ENCODE measurements around the gene ADGRF5. TPM values are rescaled to one million over a fixed set of nuclear protein-coding genes. Genes with fewer than 3 reads are reported as not detected.

The ADGRF5 gene
- total RNA-seq, 4 donors from 2014 or later, result 30.4 to 144 (median 73.9) TPM

GRCh38 chr6:46848684-46849360 lies 72.9 kb downstream of the ADGRF5 start:
- TF ChIP-seq, protein P1, sequence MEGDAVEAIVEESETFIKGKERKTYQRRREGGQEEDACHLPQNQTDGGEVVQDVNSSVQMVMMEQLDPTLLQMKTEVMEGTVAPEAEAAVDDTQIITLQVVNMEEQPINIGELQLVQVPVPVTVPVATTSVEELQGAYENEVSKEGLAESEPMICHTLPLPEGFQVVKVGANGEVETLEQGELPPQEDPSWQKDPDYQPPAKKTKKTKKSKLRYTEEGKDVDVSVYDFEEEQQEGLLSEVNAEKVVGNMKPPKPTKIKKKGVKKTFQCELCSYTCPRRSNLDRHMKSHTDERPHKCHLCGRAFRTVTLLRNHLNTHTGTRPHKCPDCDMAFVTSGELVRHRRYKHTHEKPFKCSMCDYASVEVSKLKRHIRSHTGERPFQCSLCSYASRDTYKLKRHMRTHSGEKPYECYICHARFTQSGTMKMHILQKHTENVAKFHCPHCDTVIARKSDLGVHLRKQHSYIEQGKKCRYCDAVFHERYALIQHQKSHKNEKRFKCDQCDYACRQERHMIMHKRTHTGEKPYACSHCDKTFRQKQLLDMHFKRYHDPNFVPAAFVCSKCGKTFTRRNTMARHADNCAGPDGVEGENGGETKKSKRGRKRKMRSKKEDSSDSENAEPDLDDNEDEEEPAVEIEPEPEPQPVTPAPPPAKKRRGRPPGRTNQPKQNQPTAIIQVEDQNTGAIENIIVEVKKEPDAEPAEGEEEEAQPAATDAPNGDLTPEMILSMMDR (IDR thresholded peaks at IDR 0.05; ENCODE audit: low read depth), result no peak

- TF ChIP-seq, protein P1 (IDR thresholded peaks at IDR 0.05; ENCODE audit: low read depth), result no peak
These were observed 76.6 kb downstream of the ADGRF5 start for GRCh38 chr6:46845126-46845525.

- TF ChIP-seq, protein P1 (IDR thresholded peaks at IDR 0.05; ENCODE audit: low read depth), result no peak
These were observed 83.7 kb downstream of the ADGRF5 start for GRCh38 chr6:46838033-46838432.

DNA sequence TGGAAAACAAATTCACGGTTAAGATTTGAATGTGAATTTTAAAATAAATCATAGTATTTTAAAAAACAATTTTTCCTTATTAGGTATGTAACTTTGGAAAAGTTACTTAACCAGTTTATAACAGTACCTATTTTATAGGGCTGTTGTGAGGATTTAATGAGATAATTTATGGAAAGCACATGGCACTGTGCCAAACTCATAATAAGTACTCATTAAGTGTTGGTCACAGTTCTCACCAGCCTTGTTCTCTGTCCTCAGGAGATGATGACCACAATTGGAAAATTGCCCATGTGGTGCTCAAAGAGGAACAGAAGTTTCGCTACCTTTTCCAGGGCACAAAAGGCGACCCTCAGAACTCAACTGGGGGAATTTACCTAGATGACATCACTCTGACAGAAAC lies 88.9 kb downstream of the ADGRF5 start:
- TF ChIP-seq, protein P1 (IDR thresholded peaks at IDR 0.05; ENCODE audit: low read depth), result no peak

DNA sequence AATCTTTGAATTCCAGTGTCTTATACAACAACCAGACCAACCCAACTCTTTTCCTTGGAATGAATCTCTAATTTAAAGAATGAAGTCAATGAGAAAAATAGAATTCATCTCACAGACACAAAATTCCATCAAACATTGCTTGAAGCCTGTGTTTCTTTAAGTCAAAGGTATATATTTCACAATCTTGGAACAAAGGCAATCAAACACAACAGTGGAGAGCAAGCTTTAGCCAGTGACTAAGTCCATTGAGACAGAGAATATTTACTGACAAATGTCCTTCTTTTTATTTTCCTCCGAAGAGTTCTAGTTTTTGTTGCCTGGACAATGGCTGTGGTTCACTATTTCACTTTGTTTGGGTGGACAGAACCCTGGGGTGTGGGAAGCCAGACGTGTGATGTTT lies 92.8 kb downstream of the ADGRF5 start:
- TF ChIP-seq, protein P1 (IDR thresholded peaks at IDR 0.05; ENCODE audit: low read depth), result no peak

DNA sequence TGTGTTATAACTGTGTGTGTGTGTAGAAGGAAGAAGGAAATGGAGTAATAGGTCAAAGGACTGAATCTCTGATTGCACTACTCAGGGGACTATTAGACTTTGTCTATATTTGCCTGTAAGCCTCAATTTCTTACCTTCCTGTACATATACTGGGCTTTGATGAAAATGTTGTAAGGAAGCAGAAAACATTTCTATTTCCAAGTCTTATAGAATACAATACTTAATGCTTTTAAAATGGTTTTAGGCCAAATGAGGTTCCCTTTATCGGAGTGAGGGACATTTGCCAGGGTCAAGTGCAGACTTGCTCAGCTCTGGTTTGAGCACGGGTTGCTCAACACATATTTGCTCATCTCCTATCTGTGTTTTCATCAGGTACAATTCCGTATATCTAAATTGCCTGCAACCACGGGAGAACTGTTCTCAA lies 100.3 kb downstream of the ADGRF5 start:
- TF ChIP-seq, protein P1 (IDR thresholded peaks at IDR 0.05; ENCODE audit: low read depth), result no peak

GRCh38 chr6:46819561-46819960 lies 102.2 kb downstream of the ADGRF5 start:
- TF ChIP-seq, protein P1 (IDR thresholded peaks at IDR 0.05; ENCODE audit: low read depth), result no peak
